IPS-15b (cell line): ENCODE data around the gene LTC4S.
A peak's percentile ranks its signal among the peaks of the same experiment; 100 is the strongest.
"Not testable (repeated sequence)": the region's sequence is repeated elsewhere in the genome, so short reads cannot be mapped to it uniquely, and the experiment has no call there.

Experiments
- H3K27me3 ChIP-seq: one replicate; pipeline ENCODE4 v1.6.1; 2013; ENCODE audit warnings: low read length; ENCODE audit not compliant: control insufficient read depth, insufficient read depth
- H3K36me3 ChIP-seq: one replicate; pipeline ENCODE4 v1.6.1; 2013; ENCODE audit warnings: low read length; ENCODE audit not compliant: control insufficient read depth, insufficient read depth
- H3K4me1 ChIP-seq: one replicate; pipeline ENCODE4 v1.6.1; 2013; ENCODE audit warnings: mild to moderate bottlenecking, low read length; ENCODE audit not compliant: control insufficient read depth, insufficient read depth
- H3K4me3 ChIP-seq: one replicate; pipeline ENCODE4 v1.5.1; 2013; ENCODE audit warnings: low read depth, low read length
- H3K9ac ChIP-seq: one replicate; pipeline ENCODE4 v1.6.1; 2013; ENCODE audit warnings: low read depth, mild to moderate bottlenecking, low read length
- H3K9me3 ChIP-seq: one replicate; pipeline ENCODE4 v1.6.1; 2013; ENCODE audit warnings: mild to moderate bottlenecking, low read length; ENCODE audit not compliant: control insufficient read depth, insufficient read depth

Gene LTC4S

GRCh38 chr5:179793468-179794139 lies at the start of gene LTC4S:
Gene LTC4S (plus strand): TSS chr5:179793986. CDS start chr5:179794081, 95 bp downstream.
- peak within 1 kb of the TSS; percentile 63 for H3K4me3 ChIP-seq
- no peaks in the 10 kb centered on the region for H3K9me3 ChIP-seq
- peak within 1 kb of the TSS; percentile 26 for H3K9ac ChIP-seq
- H3K4me1 ChIP-seq = peaks cover 2% of the 10 kb centered on the region
- H3K36me3 ChIP-seq = peaks cover 4% of the 10 kb centered on the region
- no peaks in the 10 kb centered on the region for H3K27me3 ChIP-seq

GRCh38 chr5:179744106-179744505 lies 49.7 kb upstream of the LTC4S start:
- not testable (repeated sequence) for H3K27me3 ChIP-seq, H3K4me3 ChIP-seq, H3K9me3 ChIP-seq, H3K36me3 ChIP-seq, H3K9ac ChIP-seq, H3K4me1 ChIP-seq

- Histone ChIP-seq H3K36me3 (no peaks in the 10 kb centered on the region), H3K4me3 (no peak overlapping the region), H3K4me1 (no peaks in the 10 kb centered on the region), H3K27me3 (no peaks in the 10 kb centered on the region), H3K9ac (no peak overlapping the region), H3K9me3 (no peaks in the 10 kb centered on the region)
Observed at GRCh38 chr5:179746872-179747271, 46.9 kb upstream of the LTC4S start.

- Histone ChIP-seq H3K4me1 (no peaks in the 10 kb centered on the region), H3K36me3 (no peaks in the 10 kb centered on the region), H3K4me3 (no peak overlapping the region), H3K9me3 (no peaks in the 10 kb centered on the region), H3K27me3 (no peaks in the 10 kb centered on the region), H3K9ac (no peak overlapping the region)
Observed at GRCh38 chr5:179747811-179748210, 46.0 kb upstream of the LTC4S start.

- H3K9ac ChIP-seq = no peak overlapping the region
- H3K4me1 ChIP-seq = peaks cover 8% of the 10 kb centered on the region
- no peaks in the 10 kb centered on the region for H3K27me3 ChIP-seq
- H3K36me3 ChIP-seq = no peaks in the 10 kb centered on the region
- no peak overlapping the region for H3K4me3 ChIP-seq
- H3K9me3 ChIP-seq = no peaks in the 10 kb centered on the region
Observed at GRCh38 chr5:179749857-179750508, 43.8 kb upstream of the LTC4S start.

GRCh38 chr5:179753971-179754370 lies 39.8 kb upstream of the LTC4S start:
- Histone ChIP-seq H3K4me1 (peaks cover 12% of the 10 kb centered on the region), H3K27me3 (no peaks in the 10 kb centered on the region), H3K9ac (no peak overlapping the region), H3K36me3 (no peaks in the 10 kb centered on the region), H3K4me3 (no peak overlapping the region), H3K9me3 (no peaks in the 10 kb centered on the region)

GRCh38 chr5:179755022-179755421 lies 38.8 kb upstream of the LTC4S start:
- Histone ChIP-seq H3K27me3 (no peaks in the 10 kb centered on the region), H3K36me3 (no peaks in the 10 kb centered on the region), H3K9me3 (no peaks in the 10 kb centered on the region), H3K9ac (no peak overlapping the region), H3K4me1 (peaks cover 14% of the 10 kb centered on the region), H3K4me3 (no peak overlapping the region)

GRCh38 chr5:179758955-179759354 lies 34.8 kb upstream of the LTC4S start:
- Histone ChIP-seq H3K4me3 (no peak overlapping the region), H3K36me3 (no peaks in the 10 kb centered on the region), H3K9me3 (no peaks in the 10 kb centered on the region), H3K4me1 (peaks cover 27% of the 10 kb centered on the region), H3K27me3 (no peaks in the 10 kb centered on the region), H3K9ac (no peak overlapping the region)

GRCh38 chr5:179759581-179760551 lies 33.9 kb upstream of the LTC4S start:
- Histone ChIP-seq H3K36me3 (peaks cover 1% of the 10 kb centered on the region), H3K4me1 (peaks cover 21% of the 10 kb centered on the region), H3K27me3 (no peaks in the 10 kb centered on the region), H3K9me3 (no peaks in the 10 kb centered on the region), H3K4me3 (no peak overlapping the region), H3K9ac (no peak overlapping the region)

GRCh38 chr5:179762079-179762780 lies 31.6 kb upstream of the LTC4S start:
- Histone ChIP-seq H3K9me3 (no peaks in the 10 kb centered on the region), H3K4me3 (no peak overlapping the region), H3K9ac (peak overlapping the region; percentile 6), H3K4me1 (peaks cover 16% of the 10 kb centered on the region), H3K36me3 (peaks cover 17% of the 10 kb centered on the region), H3K27me3 (no peaks in the 10 kb centered on the region)

- H3K27me3 ChIP-seq = no peaks in the 10 kb centered on the region
- H3K4me3 ChIP-seq = no peak overlapping the region
- H3K4me1 ChIP-seq = peaks cover 16% of the 10 kb centered on the region
- H3K9ac ChIP-seq = peak overlapping the region; percentile 6
- no peaks in the 10 kb centered on the region for H3K9me3 ChIP-seq
- H3K36me3 ChIP-seq = peaks cover 17% of the 10 kb centered on the region
Observed at GRCh38 chr5:179762781-179763176, 31.0 kb upstream of the LTC4S start.
